HepG2 (cell line): ENCODE results near the gene CGREF1. TPM values are rescaled to one million over a fixed set of nuclear protein-coding genes. Genes with fewer than 3 reads are reported as not detected.

Source experiments
- EHMT2 ChIP-seq: fragments of 200-600 bp; sonication (generic); IDR thresholded peaks from 2 replicates; pipeline ENCODE4 v1.7.0; 2017; ENCODE audit warnings: antibody characterized with exemption, low read depth, low read length, borderline replicate concordance
- ELF1 ChIP-seq: sonication (generic); formaldehyde crosslinking; IDR thresholded peaks from 2 replicates; pipeline ENCODE4 v1.4.0; 2020; ENCODE audit warnings: missing genetic modification reagents
- ERF ChIP-seq: IDR thresholded peaks from 2 replicates; pipeline ENCODE4 v1.6.1; 2018; ENCODE audit warnings: missing biosample characterization, missing genetic modification reagents
- HDAC1 ChIP-seq: sonication (generic); formaldehyde crosslinking; IDR thresholded peaks from 2 replicates; pipeline ENCODE4 v1.5.1; 2020; ENCODE audit warnings: mild to moderate bottlenecking, missing genetic modification reagents
- HINFP ChIP-seq: sonication (generic); formaldehyde crosslinking; IDR thresholded peaks from 2 replicates; pipeline ENCODE4 v1.4.0; 2020; ENCODE audit warnings: low read depth, mild to moderate bottlenecking, missing genetic modification reagents
- HMGXB4 ChIP-seq, 2 experiments: sonication (generic) in 1 of 2; formaldehyde crosslinking in 1 of 2; IDR thresholded peaks; 2 replicates each; pipeline versions ENCODE4 v1.4.0 to v1.6.1; 2018 to 2020; ENCODE audit warnings: missing genetic modification reagents in 2 of 2, borderline replicate concordance in 1 of 2, low read depth in 1 of 2, mild to moderate bottlenecking in 1 of 2, missing biosample characterization in 1 of 2
- JARID2 ChIP-seq: sonication (generic); formaldehyde crosslinking; IDR thresholded peaks from 2 replicates; pipeline ENCODE4 v1.8.1; 2023; ENCODE audit warnings: missing genetic modification reagents, inconsistent platforms; ENCODE audit not compliant: insufficient replicate concordance
- JUNB ChIP-seq: sonication (generic); formaldehyde crosslinking; IDR thresholded peaks from 2 replicates; pipeline ENCODE4 v1.8.0; 2022; ENCODE audit warnings: missing genetic modification reagents, mild to moderate bottlenecking, borderline replicate concordance
- LCORL ChIP-seq, 2 experiments: fragments of 450-650 bp in 1 of 2; sonication (generic) in 1 of 2; formaldehyde crosslinking in 1 of 2; IDR thresholded peaks; 2 replicates each; pipeline versions ENCODE4 v1.5.0 to v1.6.1; 2017 to 2020; ENCODE audit warnings: antibody characterized with exemption in 1 of 2, missing genetic modification reagents in 1 of 2
- MAFK ChIP-seq, 2 experiments: IDR thresholded peaks in 1 of 2; conservative IDR thresholded peaks in 1 of 2; 2 replicates each; pipeline ENCODE4 v1.6.1; 2011; ENCODE audit warnings: improper control_type of control experiment in 2 of 2, low read length in 2 of 2
- NCOA1 ChIP-seq: sonication (generic); formaldehyde crosslinking; IDR thresholded peaks from 2 replicates; pipeline ENCODE4 v1.9.0; 2021; ENCODE audit warnings: missing genetic modification reagents
- PLRG1 ChIP-seq: fragments of 450-650 bp; conservative IDR thresholded peaks from 2 replicates; pipeline ENCODE4 v1.6.1; 2016
- SP1 ChIP-seq, 2 experiments: fragments of 450-650 bp in 1 of 2; sonication (generic) in 1 of 2; formaldehyde crosslinking in 1 of 2; IDR thresholded peaks; 2 replicates each; pipeline versions ENCODE4 v1.4.0 to v1.6.1; 2016 to 2020; ENCODE audit warnings: missing genetic modification reagents in 1 of 2
- TIGD3 ChIP-seq: sonication (generic); formaldehyde crosslinking; IDR thresholded peaks from 2 replicates; pipeline ENCODE4 v1.5.1; 2020; ENCODE audit warnings: mild to moderate bottlenecking, missing genetic modification reagents, borderline replicate concordance
- ZHX1 ChIP-seq: sonication (generic); formaldehyde crosslinking; IDR thresholded peaks from 2 replicates; pipeline ENCODE4 v1.8.1; 2022; ENCODE audit warnings: low read depth, mild to moderate bottlenecking, missing genetic modification reagents
- ZNF720 ChIP-seq: sonication (generic); formaldehyde crosslinking; IDR thresholded peaks from 2 replicates; pipeline ENCODE4 v1.4.0; 2020; ENCODE audit warnings: missing genetic modification reagents
- ZXDC ChIP-seq: sonication (generic); formaldehyde crosslinking; IDR thresholded peaks from 2 replicates; pipeline ENCODE4 v1.5.0; 2020; ENCODE audit warnings: mild to moderate bottlenecking, missing genetic modification reagents
- polyA plus RNA-seq, 8 experiments: library from polyadenylated mRNA; depleted of rRNA in 3 of 8; stranded (reverse) in 7 of 8; unstranded in 1 of 8; fragments of >200 nt; fragmentation: Illumina TruSeq in 4 of 8; extraction: Trizol in 4 of 8; gene quantifications; 2 replicates each; pipeline versions ENCODE4 v1.2.1 to v1.2.3, GENCODE V29; 2011 to 2016; ENCODE audit warnings: low read depth in 4 of 8, missing spikeins in 1 of 8, mixed read lengths in 1 of 8; ENCODE audit not compliant: insufficient read depth in 1 of 8
- total RNA-seq, 5 experiments: library from RNA; depleted of rRNA; stranded (reverse); fragments of >200 nt; fragmentation: Illumina TruSeq; extraction: Trizol; gene quantifications; 2 replicates each; pipeline ENCODE4 v1.2.3, GENCODE V29; 2016; ENCODE audit warnings: low read depth in 1 of 5

CGREF1 gene
- total and polyA plus RNA-seq, 2 of the 13 experiments (the other 11 are each of a cell fraction or from before 2014, with no cell fraction given): 13.9 to 23.4 TPM

- no peak for TF ChIP-seq EHMT2
- no peak for TF ChIP-seq PLRG1
- no peak for TF ChIP-seq MAFK (conservative IDR thresholded peaks at IDR 0.05 in 1 of 2, IDR thresholded peaks at IDR 0.05 in 1 of 2; ENCODE audit: low read length in 2 of 2)
- no peak for TF ChIP-seq ZNF720 (CRISPR knock-in tag)
- no peak for TF ChIP-seq HDAC1
- TF ChIP-seq ELF1: no peak
- TF ChIP-seq NCOA1 (CRISPR knock-in tag): no peak
- TF ChIP-seq ERF (CRISPR knock-in tag): 0 out of 2 replicates have a peak, but pooled peaks have one; percentile 27
- TF ChIP-seq HINFP (CRISPR knock-in tag): no peak
- no peak for TF ChIP-seq ZXDC (CRISPR knock-in tag)
- TF ChIP-seq JARID2 (CRISPR knock-in tag): no peak
- TF ChIP-seq SP1 (IDR thresholded peaks at IDR 0.05): no peak
- no peak for TF ChIP-seq SP1 (CRISPR knock-in tag; IDR thresholded peaks at IDR 0.05)
- no peak for TF ChIP-seq LCORL (IDR thresholded peaks at IDR 0.05)
- peak; percentile 69; the same call in 1 of the 2 replicates for TF ChIP-seq LCORL (CRISPR knock-in tag; IDR thresholded peaks at IDR 0.05)
- peak; percentile 81; the same call in 1 of the 2 replicates for TF ChIP-seq ZHX1 (CRISPR knock-in tag)
- no peak for TF ChIP-seq TIGD3 (CRISPR knock-in tag)
- peak; percentile 53 to 65 for TF ChIP-seq HMGXB4 (CRISPR knock-in tag; IDR thresholded peaks at IDR 0.05; ENCODE audit: borderline replicate concordance in 1 of 2, low read depth in 1 of 2)
- no peak for TF ChIP-seq JUNB (CRISPR knock-in tag)
Measured at GRCh38 chr2:27118525-27119329, at the start of gene CGREF1 (continued).
